GM23248 (cell line): ENCODE results near the gene GPR17. TPM values are rescaled to one million over a fixed set of nuclear protein-coding genes. Genes with fewer than 3 reads are reported as not detected.
A peak's percentile ranks its signal among the peaks of the same experiment; 100 is the strongest.

Source experiments
- DNase-seq: peaks from one replicate; pipeline ENCODE4 v3.0.0-alpha.2; 2015
- H2AFZ ChIP-seq: fragments of 200-600 bp; sonication (generic); 2 replicates; pipeline ENCODE4 v1.6.1; 2016; ENCODE audit warnings: antibody characterized with exemption
- H3F3A ChIP-seq: fragments of 200-600 bp; sonication (generic); 2 replicates; pipeline ENCODE4 v1.6.1; 2016; ENCODE audit warnings: mild to moderate bottlenecking, antibody characterized with exemption, mixed run types; ENCODE audit not compliant: insufficient read depth
- H3K27ac ChIP-seq: fragments of 200-600 bp; sonication (generic); 2 replicates; pipeline ENCODE4 v1.5.1; 2016; ENCODE audit warnings: mild to moderate bottlenecking
- H3K27me3 ChIP-seq: fragments of 200-600 bp; sonication (generic); replicated peaks from 2 replicates; pipeline ENCODE4 v1.6.1; 2016; ENCODE audit warnings: mild to moderate bottlenecking; ENCODE audit not compliant: insufficient read depth
- H3K36me3 ChIP-seq: fragments of 200-600 bp; sonication (generic); 2 replicates; pipeline ENCODE4 v1.6.1; 2016; ENCODE audit warnings: low read depth, mild to moderate bottlenecking
- H3K4me1 ChIP-seq: fragments of 200-600 bp; sonication (generic); 2 replicates; pipeline ENCODE4 v1.6.1; 2016; ENCODE audit warnings: mild to moderate bottlenecking; ENCODE audit not compliant: insufficient read depth
- H3K4me2 ChIP-seq: fragments of 200-600 bp; sonication (generic); one replicate; pipeline ENCODE4 v1.6.1; 2016; ENCODE audit warnings: mild to moderate bottlenecking; ENCODE audit not compliant: unreplicated experiment
- H3K4me3 ChIP-seq: fragments of 200-600 bp; sonication (generic); 2 replicates; pipeline ENCODE4 v1.5.1; 2016; ENCODE audit warnings: mild to moderate bottlenecking
- H3K79me2 ChIP-seq: fragments of 200-600 bp; sonication (generic); 2 replicates; pipeline ENCODE4 v1.6.1; 2016; ENCODE audit warnings: mild to moderate bottlenecking; ENCODE audit not compliant: insufficient read depth
- H3K9ac ChIP-seq: fragments of 200-600 bp; sonication (generic); 2 replicates; pipeline ENCODE4 v1.6.1; 2016; ENCODE audit warnings: mild to moderate bottlenecking
- H3K9me2 ChIP-seq: fragments of 200-600 bp; sonication (generic); 2 replicates; pipeline ENCODE4 v1.6.1; 2016; ENCODE audit warnings: mixed run types, mild to moderate bottlenecking, moderate library complexity; ENCODE audit not compliant: insufficient read depth
- H3K9me3 ChIP-seq: fragments of 200-600 bp; sonication (generic); one replicate; pipeline ENCODE4 v1.6.1; 2017; ENCODE audit warnings: low read depth
- H4K20me1 ChIP-seq: fragments of 200-600 bp; sonication (generic); 2 replicates; pipeline ENCODE4 v1.6.0; 2016; ENCODE audit not compliant: insufficient read depth
- EZH2 ChIP-seq: fragments of 200-600 bp; sonication (generic); IDR thresholded peaks from 2 replicates; pipeline ENCODE4 v1.6.1; 2018; ENCODE audit warnings: antibody characterized with exemption, mild to moderate bottlenecking; ENCODE audit not compliant: insufficient read depth, poor library complexity, severe bottlenecking
- EZH2phosphoT487 ChIP-seq: fragments of 200-600 bp; sonication (generic); IDR thresholded peaks from 2 replicates; pipeline ENCODE4 v1.6.1; 2018; ENCODE audit warnings: antibody characterized with exemption, moderate library complexity, mild to moderate bottlenecking, low read depth; ENCODE audit not compliant: insufficient read depth
- WGBS, 2 experiments: methylation state at CpG; one replicate each; pipeline ENCODE4 v1.1.6; 2015 to 2017; ENCODE audit warnings: low lambda C conversion rate in 2 of 2, low coverage in 1 of 2; ENCODE audit errors: missing lambda C conversion rate in 2 of 2; 5-methylcytosine and 5-hydroxymethylcytosine counted together
- in situ Hi-C: fragments of 300-500 bp; cut with MboI; formaldehyde crosslinking; loops from 2 replicates; pipeline ENCODE4 v1.15.0; 2020
- polyA plus RNA-seq: library from polyadenylated mRNA; unstranded; fragments of >200 nt; fragmentation: Nextera tagmentation; extraction: Ambion mirVana; gene quantifications from 2 replicates; pipeline ENCODE4 v1.2.1, GENCODE V29; 2016
- total RNA-seq: library from RNA; depleted of rRNA; stranded (reverse); fragments of >200 nt; shearing (Covaris generic); gene quantifications from 2 replicates; pipeline ENCODE4 v1.2.3, GENCODE V29; 2014

Gene GPR17
- total and polyA plus RNA-seq, 2 experiments from 2014 or later = 0.11 TPM; not detected in 1

GRCh38 chr2:127637236-127637630, 8.7 kb upstream of the GPR17 start:
- Histone ChIP-seq H3K79me2 (no peaks in the 10 kb centered on the region), H3K9me3 (no peaks in the 10 kb centered on the region), H4K20me1 (no peaks in the 10 kb centered on the region), H3K4me3 (no peak overlapping the region), H3K4me2 (peak overlapping the region; percentile 50), H3F3A (no peaks in the 10 kb centered on the region), H3K27me3 (no peaks in the 10 kb centered on the region), H2AFZ (peak overlapping the region; percentile 66; the same call in 1 of the 2 replicates), H3K9ac (peak overlapping the region; percentile 52; the same call in 1 of the 2 replicates), H3K9me2 (no peaks in the 10 kb centered on the region), H3K36me3 (no peaks in the 10 kb centered on the region), H3K27ac (peak overlapping the region; percentile 55), H3K4me1 (peaks cover 9% of the 10 kb centered on the region)
- TF ChIP-seq EZH2 (no peak), EZH2phosphoT487 (no peak)
- in situ Hi-C loops = no loop called here
- no peak for DNase-seq
- WGBS, 2 experiments = 72 to 85% methylated on average over 12 to 13 of the region's 13 CpGs

- H4K20me1 ChIP-seq = no peaks in the 10 kb centered on the region
- H3K4me3 ChIP-seq = no peak overlapping the region
- no peaks in the 10 kb centered on the region for H3K36me3 ChIP-seq
- peak overlapping the region; percentile 50 for H3K4me2 ChIP-seq
- no peak for TF ChIP-seq EZH2
- no peaks in the 10 kb centered on the region for H3K9me3 ChIP-seq
- DNase-seq = peak; percentile 90
- no peaks in the 10 kb centered on the region for H3K27me3 ChIP-seq
- H3K4me1 ChIP-seq = peaks cover 9% of the 10 kb centered on the region
- in situ Hi-C loops = no loop called here
- WGBS, 2 experiments = 33% methylated on average over 8 of the region's 8 CpGs
- H2AFZ ChIP-seq = peak overlapping the region; percentile 66
- peak overlapping the region; percentile 52; the same call in 1 of the 2 replicates for H3K9ac ChIP-seq
- H3K79me2 ChIP-seq = no peaks in the 10 kb centered on the region
- no peaks in the 10 kb centered on the region for H3F3A ChIP-seq
- no peaks in the 10 kb centered on the region for H3K9me2 ChIP-seq
- H3K27ac ChIP-seq = peak overlapping the region; percentile 55
Observed at GRCh38 chr2:127637725-127638252, 8.2 kb upstream of the GPR17 start.

DNA sequence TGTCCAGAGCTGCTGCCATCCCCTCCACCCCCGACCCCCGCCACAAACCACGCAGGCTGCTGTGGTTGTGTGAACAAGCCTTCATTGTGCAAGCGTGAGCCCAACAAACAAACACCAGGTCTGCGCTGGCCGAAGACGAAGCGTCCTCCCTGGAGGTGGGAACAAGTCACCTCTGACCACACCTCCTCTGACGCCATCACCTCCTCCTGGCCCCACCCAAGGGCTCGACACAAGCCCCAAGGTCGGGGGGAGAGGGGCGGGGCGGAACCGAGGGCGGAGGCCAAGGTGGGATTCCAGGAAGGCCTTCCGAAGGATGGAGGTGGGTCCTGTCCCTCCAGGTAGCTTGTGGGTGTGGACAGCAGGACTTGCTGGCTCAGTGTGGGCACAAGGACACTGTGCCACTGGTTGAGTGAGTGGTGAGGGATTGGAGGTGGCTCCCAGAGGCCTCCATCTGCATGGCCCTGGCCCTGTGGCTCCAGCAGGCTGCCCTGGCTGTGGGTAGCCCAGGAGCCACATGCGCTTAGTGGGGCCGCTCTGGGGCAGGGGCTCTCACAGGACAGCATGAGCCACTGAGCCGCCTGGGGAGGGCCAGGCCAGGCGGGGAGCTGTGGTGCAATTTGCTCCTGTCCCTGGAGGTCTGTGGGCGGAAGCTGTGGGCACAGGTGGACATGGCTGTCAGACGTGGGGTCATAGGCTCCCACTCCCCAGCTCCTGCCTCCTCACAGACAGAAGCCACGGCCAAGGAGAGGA, 7.4 kb upstream of the GPR17 start:
- no peaks in the 10 kb centered on the region for H3K9me2 ChIP-seq
- no peaks in the 10 kb centered on the region for H3F3A ChIP-seq
- 0 out of 2 replicates have a peak overlapping the region, but pooled peaks have one; percentile 11 for H3K27ac ChIP-seq
- DNase-seq = no peak
- H3K27me3 ChIP-seq = no peaks in the 10 kb centered on the region
- in situ Hi-C loops = no loop called here
- no peak overlapping the region for H3K4me2 ChIP-seq
- no peaks in the 10 kb centered on the region for H3K9me3 ChIP-seq
- H3K4me1 ChIP-seq = peaks cover 9% of the 10 kb centered on the region
- TF ChIP-seq EZH2 (no peak), EZH2phosphoT487 (no peak)
- H3K79me2 ChIP-seq = no peaks in the 10 kb centered on the region
- no peak overlapping the region for H3K4me3 ChIP-seq
- H4K20me1 ChIP-seq = no peaks in the 10 kb centered on the region
- no peak overlapping the region for H2AFZ ChIP-seq
- H3K9ac ChIP-seq = no peak overlapping the region
- WGBS, 2 experiments = 78 to 80% methylated on average over 21 to 23 of the region's 23 CpGs
- no peaks in the 10 kb centered on the region for H3K36me3 ChIP-seq

GRCh38 chr2:127639111-127639474, 6.9 kb upstream of the GPR17 start:
- H4K20me1 ChIP-seq = no peaks in the 10 kb centered on the region
- no peak overlapping the region for H2AFZ ChIP-seq
- no peaks in the 10 kb centered on the region for H3F3A ChIP-seq
- H3K9ac ChIP-seq = no peak overlapping the region
- H3K79me2 ChIP-seq = no peaks in the 10 kb centered on the region
- in situ Hi-C loops = no loop called here
- no peaks in the 10 kb centered on the region for H3K36me3 ChIP-seq
- no peak overlapping the region for H3K27ac ChIP-seq
- peaks cover 9% of the 10 kb centered on the region for H3K4me1 ChIP-seq
- no peak overlapping the region for H3K4me2 ChIP-seq
- no peaks in the 10 kb centered on the region for H3K27me3 ChIP-seq
- no peak for TF ChIP-seq EZH2
- no peak for TF ChIP-seq EZH2phosphoT487
- H3K9me3 ChIP-seq = no peaks in the 10 kb centered on the region
- no peaks in the 10 kb centered on the region for H3K9me2 ChIP-seq
- WGBS, 2 experiments = 88 to 96% methylated on average over 4 to 13 of the region's 13 CpGs
- DNase-seq = no peak
- no peak overlapping the region for H3K4me3 ChIP-seq
